Measurements from ENCODE around the gene SESN3. TPM values are rescaled to one million over a fixed set of nuclear protein-coding genes. Genes with fewer than 3 reads are reported as not detected.
"Not testable (repeated sequence)": the region's sequence is repeated elsewhere in the genome, so short reads cannot be mapped to it uniquely, and the experiment has no call there.

Gene SESN3
- total RNA-seq, 3 donors from 2014 or later (not counting 1 experiment from before 2014, with no cell fraction given): 5.5 to 10.2 (median 7.6) TPM

GRCh38 chr11:95222817-95223216 lies 8.2 kb downstream of the SESN3 start:
- peak in 1 of 2 donors; percentile 16 for DNase-seq
- H3K4me3 ChIP-seq (ENCODE audit: low read length): no peak overlapping the region
- WGBS (ENCODE audit: insufficient coverage): 60% methylated on average over 3 of the region's 3 CpGs

GRCh38 chr11:95219599-95219998 lies 11.4 kb downstream of the SESN3 start:
- H3K27ac ChIP-seq (ENCODE audit: low read length): no peak overlapping the region
- TF ChIP-seq, protein P1, sequence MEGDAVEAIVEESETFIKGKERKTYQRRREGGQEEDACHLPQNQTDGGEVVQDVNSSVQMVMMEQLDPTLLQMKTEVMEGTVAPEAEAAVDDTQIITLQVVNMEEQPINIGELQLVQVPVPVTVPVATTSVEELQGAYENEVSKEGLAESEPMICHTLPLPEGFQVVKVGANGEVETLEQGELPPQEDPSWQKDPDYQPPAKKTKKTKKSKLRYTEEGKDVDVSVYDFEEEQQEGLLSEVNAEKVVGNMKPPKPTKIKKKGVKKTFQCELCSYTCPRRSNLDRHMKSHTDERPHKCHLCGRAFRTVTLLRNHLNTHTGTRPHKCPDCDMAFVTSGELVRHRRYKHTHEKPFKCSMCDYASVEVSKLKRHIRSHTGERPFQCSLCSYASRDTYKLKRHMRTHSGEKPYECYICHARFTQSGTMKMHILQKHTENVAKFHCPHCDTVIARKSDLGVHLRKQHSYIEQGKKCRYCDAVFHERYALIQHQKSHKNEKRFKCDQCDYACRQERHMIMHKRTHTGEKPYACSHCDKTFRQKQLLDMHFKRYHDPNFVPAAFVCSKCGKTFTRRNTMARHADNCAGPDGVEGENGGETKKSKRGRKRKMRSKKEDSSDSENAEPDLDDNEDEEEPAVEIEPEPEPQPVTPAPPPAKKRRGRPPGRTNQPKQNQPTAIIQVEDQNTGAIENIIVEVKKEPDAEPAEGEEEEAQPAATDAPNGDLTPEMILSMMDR (IDR thresholded peaks at IDR 0.05): no peak
- H3K9me3 ChIP-seq (ENCODE audit: control insufficient read depth, insufficient read depth, low read length): no peaks in the 10 kb centered on the region
- Mint-ChIP-seq H3K9me3 (no peaks in the 10 kb centered on the region), H3K27me3 (ENCODE audit: low read depth in 2 of 2) (no peaks in the 10 kb centered on the region), H3K4me3 (no peak overlapping the region), H3K4me1 (no peaks in the 10 kb centered on the region), H3K27ac (no peak overlapping the region), H3K36me3 (no peaks in the 10 kb centered on the region)
- H3K27me3 ChIP-seq (ENCODE audit: control insufficient read depth, insufficient read depth, low read length): no peaks in the 10 kb centered on the region
- intact Hi-C loops (cut with micrococcal nuclease): no loop called here
- no peak for DNase-seq
- no peaks in the 10 kb centered on the region for H3K4me1 ChIP-seq (ENCODE audit: control insufficient read depth, insufficient read depth, low read length)
- 100% methylated on average over 3 of the region's 3 CpGs for WGBS (ENCODE audit: insufficient coverage)
- no peaks in the 10 kb centered on the region for H3K36me3 ChIP-seq (ENCODE audit: control insufficient read depth, insufficient read depth, low read length)
- ATAC-seq: no peak
- H3K4me3 ChIP-seq (ENCODE audit: low read length): no peak overlapping the region

More at GRCh38 chr11:95222817-95223216, 8.2 kb downstream of the SESN3 start:
- Mint-ChIP-seq H3K4me3 (no peak overlapping the region), H3K4me1 (no peaks in the 10 kb centered on the region), H3K9me3 (no peaks in the 10 kb centered on the region), H3K27me3 (ENCODE audit: low read depth in 2 of 2) (peaks cover 0 to 4% of the 10 kb centered on the region in 2 donors), H3K36me3 (no peaks in the 10 kb centered on the region), H3K27ac (no peak overlapping the region)
- no peaks in the 10 kb centered on the region for H3K4me1 ChIP-seq (ENCODE audit: control insufficient read depth, insufficient read depth, low read length)
- no peak overlapping the region for H3K27ac ChIP-seq (ENCODE audit: low read length)
- no peaks in the 10 kb centered on the region for H3K36me3 ChIP-seq (ENCODE audit: control insufficient read depth, insufficient read depth, low read length)
- H3K9me3 ChIP-seq (ENCODE audit: control insufficient read depth, insufficient read depth, low read length): no peaks in the 10 kb centered on the region
- intact Hi-C loops (cut with micrococcal nuclease): no loop called here
- no peak for ATAC-seq
- TF ChIP-seq, protein P1 (IDR thresholded peaks at IDR 0.05): no peak
- H3K27me3 ChIP-seq (ENCODE audit: control insufficient read depth, insufficient read depth, low read length): no peaks in the 10 kb centered on the region

DNA sequence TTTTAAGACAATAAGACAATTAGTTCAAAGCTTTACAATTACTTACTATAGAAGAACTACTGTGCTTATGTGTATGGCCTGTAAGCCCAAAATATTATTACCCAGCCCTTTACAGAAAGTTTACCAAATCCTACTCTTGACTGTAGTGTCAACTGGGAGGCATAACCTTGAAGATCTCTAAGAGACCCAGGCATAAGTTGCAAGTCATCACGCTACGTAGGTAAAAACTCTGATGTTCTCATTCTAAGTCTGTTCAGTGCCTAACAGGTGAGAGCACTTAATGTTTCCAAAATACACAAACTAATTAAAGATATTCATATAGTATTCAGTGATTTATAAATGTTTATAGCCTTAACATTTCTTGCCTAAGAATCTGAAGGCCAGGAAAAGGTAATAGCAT lies 12.9 kb downstream of the SESN3 start:
- H3K4me3 Mint-ChIP-seq: no peak overlapping the region
- no peaks in the 10 kb centered on the region for H3K9me3 Mint-ChIP-seq
- H3K36me3 ChIP-seq (ENCODE audit: control insufficient read depth, insufficient read depth, low read length): no peaks in the 10 kb centered on the region
- no peaks in the 10 kb centered on the region for H3K4me1 ChIP-seq (ENCODE audit: control insufficient read depth, insufficient read depth, low read length)
- no peaks in the 10 kb centered on the region for H3K4me1 Mint-ChIP-seq
- no peak overlapping the region for H3K27ac ChIP-seq (ENCODE audit: low read length)
- no peaks in the 10 kb centered on the region for H3K27me3 ChIP-seq (ENCODE audit: control insufficient read depth, insufficient read depth, low read length)
- intact Hi-C loops (cut with micrococcal nuclease): no loop called here
- no peak for ATAC-seq
- no peaks in the 10 kb centered on the region for H3K36me3 Mint-ChIP-seq
- no peak overlapping the region for H3K4me3 ChIP-seq (ENCODE audit: low read length)
- no peak overlapping the region for H3K27ac Mint-ChIP-seq
- TF ChIP-seq, protein P1 (IDR thresholded peaks at IDR 0.05): no peak
- 93% methylated on average over 2 of the region's 2 CpGs for WGBS (ENCODE audit: insufficient coverage)
- no peaks in the 10 kb centered on the region for H3K9me3 ChIP-seq (ENCODE audit: control insufficient read depth, insufficient read depth, low read length)
- H3K27me3 Mint-ChIP-seq (ENCODE audit: low read depth in 2 of 2): no peaks in the 10 kb centered on the region
- no peak for DNase-seq

GRCh38 chr11:95212609-95213008 lies 18.4 kb downstream of the SESN3 start:
- DNase-seq (no peak), ATAC-seq (no peak)
- Histone ChIP-seq H3K9me3 (ENCODE audit: control insufficient read depth, insufficient read depth, low read length) (no peaks in the 10 kb centered on the region), H3K4me3 (ENCODE audit: low read length) (no peak overlapping the region), H3K36me3 (ENCODE audit: control insufficient read depth, insufficient read depth, low read length) (no peaks in the 10 kb centered on the region), H3K4me1 (ENCODE audit: control insufficient read depth, insufficient read depth, low read length) (no peaks in the 10 kb centered on the region), H3K27me3 (ENCODE audit: control insufficient read depth, insufficient read depth, low read length) (no peaks in the 10 kb centered on the region), H3K27ac (ENCODE audit: low read length) (no peak overlapping the region)
- no peaks in the 10 kb centered on the region for H3K27me3 Mint-ChIP-seq (ENCODE audit: low read depth in 2 of 2)
- intact Hi-C loops (cut with micrococcal nuclease): no loop called here
- no peak overlapping the region for H3K27ac Mint-ChIP-seq
- no peaks in the 10 kb centered on the region for H3K9me3 Mint-ChIP-seq
- H3K36me3 Mint-ChIP-seq: no peaks in the 10 kb centered on the region
- TF ChIP-seq, protein P1 (IDR thresholded peaks at IDR 0.05): no peak
- no peaks in the 10 kb centered on the region for H3K4me1 Mint-ChIP-seq
- 50% methylated on average over 1 of the region's 1 CpG for WGBS (ENCODE audit: insufficient coverage)
- H3K4me3 Mint-ChIP-seq: no peak overlapping the region

GRCh38 chr11:95209535-95209934 lies 21.5 kb downstream of the SESN3 start:
- H3K27me3 ChIP-seq (ENCODE audit: control insufficient read depth, insufficient read depth, low read length); H3K4me1 ChIP-seq (ENCODE audit: control insufficient read depth, insufficient read depth, low read length); H3K27ac ChIP-seq (ENCODE audit: low read length); H3K4me3 Mint-ChIP-seq; H3K36me3 ChIP-seq (ENCODE audit: control insufficient read depth, insufficient read depth, low read length); intact Hi-C loops (cut with micrococcal nuclease); H3K4me3 ChIP-seq (ENCODE audit: low read length); ATAC-seq; H3K27me3 Mint-ChIP-seq (ENCODE audit: low read depth in 2 of 2); H3K9me3 ChIP-seq (ENCODE audit: control insufficient read depth, insufficient read depth, low read length); H3K36me3 Mint-ChIP-seq; H3K27ac Mint-ChIP-seq; H3K9me3 Mint-ChIP-seq; DNase-seq; H3K4me1 Mint-ChIP-seq: not testable (repeated sequence)
- 100% methylated on average over 5 of the region's 6 CpGs for WGBS (ENCODE audit: insufficient coverage)
